ENCODE measurements around the gene SAMMSON. TPM values are rescaled to one million over a fixed set of nuclear protein-coding genes. Genes with fewer than 3 reads are reported as not detected.
A peak's percentile ranks its signal among the peaks of the same experiment; 100 is the strongest.

The SAMMSON gene
- total and polyA plus RNA-seq, 4 donors = not detected

DNA sequence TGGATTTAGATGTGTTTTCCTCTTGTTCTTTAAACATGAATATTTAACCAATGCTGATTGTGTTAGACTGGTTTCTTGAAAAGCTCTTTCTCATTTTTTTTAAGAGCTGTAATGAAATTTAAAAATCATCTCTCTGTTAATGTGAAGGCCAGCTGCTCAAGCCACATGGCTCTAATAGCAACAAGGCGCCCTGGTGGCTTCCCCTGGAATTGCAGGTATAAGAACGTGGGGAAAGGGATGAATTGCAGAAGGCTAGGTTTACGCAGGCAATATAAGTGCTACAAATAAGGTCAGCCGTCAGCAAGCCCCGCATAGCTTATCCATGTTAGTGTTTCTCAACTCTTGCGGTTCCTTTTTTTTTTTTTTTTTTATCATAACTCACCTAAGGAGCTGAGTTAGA lies 108.5 kb downstream of the SAMMSON start:
- TF ChIP-seq FOXA2 (IDR thresholded peaks at IDR 0.05) (no peak), HNF4G (IDR thresholded peaks at IDR 0.05) (no peak), RAD21 (IDR thresholded peaks at IDR 0.05) (peak; percentile 68 to 71), YY1 (IDR thresholded peaks at IDR 0.05) (no peak)
- TF ChIP-seq, protein P1, sequence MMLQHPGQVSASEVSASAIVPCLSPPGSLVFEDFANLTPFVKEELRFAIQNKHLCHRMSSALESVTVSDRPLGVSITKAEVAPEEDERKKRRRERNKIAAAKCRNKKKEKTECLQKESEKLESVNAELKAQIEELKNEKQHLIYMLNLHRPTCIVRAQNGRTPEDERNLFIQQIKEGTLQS (IDR thresholded peaks at IDR 0.05) = no peak
- TF ChIP-seq, protein P2, sequence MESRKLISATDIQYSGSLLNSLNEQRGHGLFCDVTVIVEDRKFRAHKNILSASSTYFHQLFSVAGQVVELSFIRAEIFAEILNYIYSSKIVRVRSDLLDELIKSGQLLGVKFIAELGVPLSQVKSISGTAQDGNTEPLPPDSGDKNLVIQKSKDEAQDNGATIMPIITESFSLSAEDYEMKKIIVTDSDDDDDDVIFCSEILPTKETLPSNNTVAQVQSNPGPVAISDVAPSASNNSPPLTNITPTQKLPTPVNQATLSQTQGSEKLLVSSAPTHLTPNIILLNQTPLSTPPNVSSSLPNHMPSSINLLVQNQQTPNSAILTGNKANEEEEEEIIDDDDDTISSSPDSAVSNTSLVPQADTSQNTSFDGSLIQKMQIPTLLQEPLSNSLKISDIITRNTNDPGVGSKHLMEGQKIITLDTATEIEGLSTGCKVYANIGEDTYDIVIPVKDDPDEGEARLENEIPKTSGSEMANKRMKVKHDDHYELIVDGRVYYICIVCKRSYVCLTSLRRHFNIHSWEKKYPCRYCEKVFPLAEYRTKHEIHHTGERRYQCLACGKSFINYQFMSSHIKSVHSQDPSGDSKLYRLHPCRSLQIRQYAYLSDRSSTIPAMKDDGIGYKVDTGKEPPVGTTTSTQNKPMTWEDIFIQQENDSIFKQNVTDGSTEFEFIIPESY (IDR thresholded peaks at IDR 0.05) = no peak
- TF ChIP-seq, protein P3, sequence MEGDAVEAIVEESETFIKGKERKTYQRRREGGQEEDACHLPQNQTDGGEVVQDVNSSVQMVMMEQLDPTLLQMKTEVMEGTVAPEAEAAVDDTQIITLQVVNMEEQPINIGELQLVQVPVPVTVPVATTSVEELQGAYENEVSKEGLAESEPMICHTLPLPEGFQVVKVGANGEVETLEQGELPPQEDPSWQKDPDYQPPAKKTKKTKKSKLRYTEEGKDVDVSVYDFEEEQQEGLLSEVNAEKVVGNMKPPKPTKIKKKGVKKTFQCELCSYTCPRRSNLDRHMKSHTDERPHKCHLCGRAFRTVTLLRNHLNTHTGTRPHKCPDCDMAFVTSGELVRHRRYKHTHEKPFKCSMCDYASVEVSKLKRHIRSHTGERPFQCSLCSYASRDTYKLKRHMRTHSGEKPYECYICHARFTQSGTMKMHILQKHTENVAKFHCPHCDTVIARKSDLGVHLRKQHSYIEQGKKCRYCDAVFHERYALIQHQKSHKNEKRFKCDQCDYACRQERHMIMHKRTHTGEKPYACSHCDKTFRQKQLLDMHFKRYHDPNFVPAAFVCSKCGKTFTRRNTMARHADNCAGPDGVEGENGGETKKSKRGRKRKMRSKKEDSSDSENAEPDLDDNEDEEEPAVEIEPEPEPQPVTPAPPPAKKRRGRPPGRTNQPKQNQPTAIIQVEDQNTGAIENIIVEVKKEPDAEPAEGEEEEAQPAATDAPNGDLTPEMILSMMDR (IDR thresholded peaks at IDR 0.05; ENCODE audit: low read depth, low read length, missing input control) = peak; percentile 51
- Histone ChIP-seq H3K36me3 (ENCODE audit: control insufficient read depth in 4 of 4, insufficient read depth in 3 of 4, low read depth in 1 of 4, low read length in 3 of 4) (no peaks in the 10 kb centered on the region), H3K9ac (ENCODE audit: low read depth in 1 of 2, low read length in 2 of 2) (no peak overlapping the region), H3K9me3 (ENCODE audit: control insufficient read depth in 4 of 4, low read length in 3 of 4) (no peaks in the 10 kb centered on the region), H3K27ac (ENCODE audit: low read depth in 1 of 2, low read length in 2 of 2) (no peak overlapping the region), H3K4me3 (ENCODE audit: low read depth in 1 of 3, low read length in 3 of 3) (no peak overlapping the region), H3K4me1 (ENCODE audit: control insufficient read depth in 4 of 4, insufficient read depth in 4 of 4, low read length in 3 of 4) (no peaks in the 10 kb centered on the region), H3K27me3 (ENCODE audit: control insufficient read depth in 4 of 4, insufficient read depth in 4 of 4, low read length in 3 of 4) (peaks cover 0 to 4% (median 0%) of the 10 kb centered on the region in 4 donors)
- DNase-seq (ENCODE audit: low spot score) = peak; percentile 39
- 39% methylated on average over 6 of the region's 6 CpGs for WGBS

DNA sequence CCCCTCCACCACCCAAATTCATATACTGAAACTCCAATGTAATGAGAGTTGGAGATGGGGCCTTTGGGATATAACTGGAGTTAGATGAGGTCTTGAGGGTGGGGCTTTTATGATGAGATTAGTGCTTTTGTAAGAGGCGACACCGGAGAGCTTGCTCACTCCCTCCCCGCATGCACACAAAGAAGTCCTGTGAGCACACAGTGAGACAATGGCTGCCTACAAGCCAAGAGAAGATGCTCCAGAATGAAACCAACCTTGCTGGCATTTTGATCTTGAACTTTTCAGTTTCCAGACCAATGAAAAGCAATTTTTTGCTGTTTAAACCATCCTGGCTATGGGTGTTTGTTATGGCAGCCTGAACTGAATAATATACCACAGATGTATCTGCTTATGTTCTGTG lies 109.0 kb downstream of the SAMMSON start:
- no peaks in the 10 kb centered on the region for H3K4me1 ChIP-seq (ENCODE audit: control insufficient read depth in 4 of 4, insufficient read depth in 4 of 4, low read length in 3 of 4)
- 88% methylated on average over 3 of the region's 3 CpGs for WGBS
- no peaks in the 10 kb centered on the region for H3K36me3 ChIP-seq (ENCODE audit: control insufficient read depth in 4 of 4, insufficient read depth in 3 of 4, low read depth in 1 of 4, low read length in 3 of 4)
- TF ChIP-seq YY1 (IDR thresholded peaks at IDR 0.05) (no peak), GABPA (IDR thresholded peaks at IDR 0.05 in 1 of 2, conservative IDR thresholded peaks at IDR 0.05 in 1 of 2) (no peak), RAD21 (IDR thresholded peaks at IDR 0.05) (no peak), FOXA1 (IDR thresholded peaks at IDR 0.05) (no peak), TAF1 (conservative IDR thresholded peaks at IDR 0.05) (no peak), FOXA2 (IDR thresholded peaks at IDR 0.05) (no peak)
- TF ChIP-seq, protein P2 (IDR thresholded peaks at IDR 0.05) = no peak
- no peak for DNase-seq (ENCODE audit: low spot score)
- no peak overlapping the region for H3K9ac ChIP-seq (ENCODE audit: low read depth in 1 of 2, low read length in 2 of 2)
- peaks cover 0 to 6% (median 0%) of the 10 kb centered on the region in 4 donors for H3K27me3 ChIP-seq (ENCODE audit: control insufficient read depth in 4 of 4, insufficient read depth in 4 of 4, low read length in 3 of 4)
- H3K9me3 ChIP-seq (ENCODE audit: control insufficient read depth in 4 of 4, low read length in 3 of 4) = no peaks in the 10 kb centered on the region
- no peak overlapping the region for H3K27ac ChIP-seq (ENCODE audit: low read depth in 1 of 2, low read length in 2 of 2)
- no peak overlapping the region for H3K4me3 ChIP-seq (ENCODE audit: low read depth in 1 of 3, low read length in 3 of 3)

DNA sequence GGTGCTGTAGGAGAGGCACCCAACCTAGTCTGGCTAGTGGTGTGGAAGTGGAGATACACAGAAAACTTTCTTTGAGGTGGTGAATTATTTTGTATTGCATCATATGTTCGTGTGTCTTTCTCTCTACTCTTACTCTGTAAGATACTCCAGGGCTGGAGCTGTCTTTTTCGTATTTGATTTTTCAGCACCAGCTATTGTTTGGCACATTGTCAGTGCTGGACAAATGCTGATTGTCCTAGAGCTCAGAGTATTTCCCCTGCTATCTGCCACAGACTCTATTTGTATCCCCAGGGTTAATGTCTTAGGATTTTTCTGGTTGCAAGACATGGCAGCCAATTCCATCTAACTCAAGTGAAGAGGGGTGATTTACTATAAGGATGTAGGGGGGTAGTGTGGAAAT lies 110.5 kb downstream of the SAMMSON start:
- no peak for DNase-seq (ENCODE audit: low spot score)
- 46% methylated on average over 2 of the region's 2 CpGs for WGBS
- no peaks in the 10 kb centered on the region for H3K36me3 ChIP-seq (ENCODE audit: control insufficient read depth in 4 of 4, insufficient read depth in 3 of 4, low read depth in 1 of 4, low read length in 3 of 4)
- peaks cover 0 to 9% (median 0%) of the 10 kb centered on the region in 4 donors for H3K27me3 ChIP-seq (ENCODE audit: control insufficient read depth in 4 of 4, insufficient read depth in 4 of 4, low read length in 3 of 4)
- no peak overlapping the region for H3K9ac ChIP-seq (ENCODE audit: low read depth in 1 of 2, low read length in 2 of 2)
- no peak overlapping the region for H3K27ac ChIP-seq (ENCODE audit: low read depth in 1 of 2, low read length in 2 of 2)
- no peaks in the 10 kb centered on the region for H3K4me1 ChIP-seq (ENCODE audit: control insufficient read depth in 4 of 4, insufficient read depth in 4 of 4, low read length in 3 of 4)
- H3K4me3 ChIP-seq (ENCODE audit: low read depth in 1 of 3, low read length in 3 of 3) = no peak overlapping the region
- H3K9me3 ChIP-seq (ENCODE audit: control insufficient read depth in 4 of 4, low read length in 3 of 4) = no peaks in the 10 kb centered on the region
- TF ChIP-seq, protein P1 (IDR thresholded peaks at IDR 0.05) = no peak
- TF ChIP-seq SP1 (IDR thresholded peaks at IDR 0.05) = no peak
- TF ChIP-seq, protein P4, sequence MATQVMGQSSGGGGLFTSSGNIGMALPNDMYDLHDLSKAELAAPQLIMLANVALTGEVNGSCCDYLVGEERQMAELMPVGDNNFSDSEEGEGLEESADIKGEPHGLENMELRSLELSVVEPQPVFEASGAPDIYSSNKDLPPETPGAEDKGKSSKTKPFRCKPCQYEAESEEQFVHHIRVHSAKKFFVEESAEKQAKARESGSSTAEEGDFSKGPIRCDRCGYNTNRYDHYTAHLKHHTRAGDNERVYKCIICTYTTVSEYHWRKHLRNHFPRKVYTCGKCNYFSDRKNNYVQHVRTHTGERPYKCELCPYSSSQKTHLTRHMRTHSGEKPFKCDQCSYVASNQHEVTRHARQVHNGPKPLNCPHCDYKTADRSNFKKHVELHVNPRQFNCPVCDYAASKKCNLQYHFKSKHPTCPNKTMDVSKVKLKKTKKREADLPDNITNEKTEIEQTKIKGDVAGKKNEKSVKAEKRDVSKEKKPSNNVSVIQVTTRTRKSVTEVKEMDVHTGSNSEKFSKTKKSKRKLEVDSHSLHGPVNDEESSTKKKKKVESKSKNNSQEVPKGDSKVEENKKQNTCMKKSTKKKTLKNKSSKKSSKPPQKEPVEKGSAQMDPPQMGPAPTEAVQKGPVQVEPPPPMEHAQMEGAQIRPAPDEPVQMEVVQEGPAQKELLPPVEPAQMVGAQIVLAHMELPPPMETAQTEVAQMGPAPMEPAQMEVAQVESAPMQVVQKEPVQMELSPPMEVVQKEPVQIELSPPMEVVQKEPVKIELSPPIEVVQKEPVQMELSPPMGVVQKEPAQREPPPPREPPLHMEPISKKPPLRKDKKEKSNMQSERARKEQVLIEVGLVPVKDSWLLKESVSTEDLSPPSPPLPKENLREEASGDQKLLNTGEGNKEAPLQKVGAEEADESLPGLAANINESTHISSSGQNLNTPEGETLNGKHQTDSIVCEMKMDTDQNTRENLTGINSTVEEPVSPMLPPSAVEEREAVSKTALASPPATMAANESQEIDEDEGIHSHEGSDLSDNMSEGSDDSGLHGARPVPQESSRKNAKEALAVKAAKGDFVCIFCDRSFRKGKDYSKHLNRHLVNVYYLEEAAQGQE (IDR thresholded peaks at IDR 0.05) = no peak
- TF ChIP-seq, protein P3 (IDR thresholded peaks at IDR 0.05; ENCODE audit: low read depth, low read length, missing input control) = no peak

Measured in liver (tissue), 9 donors.